EH (cell line): ENCODE results near the gene STRAP.

Source experiments
- DNase-seq: peaks from one replicate; pipeline ENCODE4 v3.0.0-alpha.2; 2015; ENCODE audit warnings: low read depth

STRAP gene

DNA sequence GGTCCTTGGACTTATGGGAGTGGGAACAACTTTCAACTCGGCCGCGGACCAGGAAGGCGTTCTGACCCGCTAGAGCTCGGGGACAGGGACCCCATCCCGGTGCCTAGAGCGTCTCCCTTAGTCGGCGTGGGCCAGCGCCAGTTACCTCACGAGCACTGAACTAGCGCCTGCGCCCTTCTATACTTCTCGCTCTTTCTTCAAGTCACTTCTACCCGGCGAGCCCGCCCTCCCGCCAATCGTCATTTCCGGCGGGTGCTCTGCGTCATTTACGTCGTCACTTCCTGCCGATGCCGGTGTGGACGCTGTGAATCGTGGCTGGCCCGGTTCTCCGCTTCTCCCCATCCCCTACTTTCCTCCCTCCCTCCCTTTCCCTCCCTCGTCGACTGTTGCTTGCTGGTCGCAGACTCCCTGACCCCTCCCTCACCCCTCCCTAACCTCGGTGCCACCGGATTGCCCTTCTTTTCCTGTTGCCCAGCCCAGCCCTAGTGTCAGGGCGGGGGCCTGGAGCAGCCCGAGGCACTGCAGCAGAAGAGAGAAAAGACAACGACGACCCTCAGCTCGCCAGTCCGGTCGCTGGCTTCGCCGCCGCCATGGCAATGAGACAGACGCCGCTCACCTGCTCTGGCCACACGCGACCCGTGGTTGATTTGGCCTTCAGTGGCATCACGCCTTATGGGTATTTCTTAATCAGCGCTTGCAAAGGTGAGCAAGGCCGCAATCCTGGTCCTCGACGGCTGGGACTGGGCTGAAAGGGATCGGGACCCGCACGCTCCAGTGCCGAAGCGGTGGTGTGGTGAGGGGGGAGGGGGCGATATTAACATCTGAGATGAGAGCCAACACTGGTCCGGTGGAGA lies at the start of gene STRAP:
Gene STRAP, plus strand, starts transcription at position 270 of the 854 bp plus-strand sequence. Its CDS starts 321 bp downstream, at position 591.
- DNase-seq = peak; percentile 96

DNA sequence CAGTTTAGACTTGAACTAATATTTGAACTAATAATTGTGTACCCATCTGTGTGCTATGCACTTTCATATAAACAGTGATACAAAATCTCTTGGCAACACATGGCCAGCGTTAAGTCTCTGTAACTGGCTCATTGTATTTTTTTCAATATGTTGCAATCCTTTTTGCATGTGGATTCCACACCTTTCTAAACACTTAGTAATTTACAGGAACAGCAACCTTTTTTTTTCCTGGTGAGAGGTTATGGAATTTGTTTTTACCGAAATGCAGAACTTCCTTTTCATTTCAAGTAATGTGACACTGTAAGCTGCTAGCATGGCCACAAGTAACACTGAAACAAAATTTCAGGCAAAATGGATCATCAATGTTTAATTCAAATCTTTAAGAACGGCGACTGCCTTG lies 47.6 kb upstream of the STRAP start:
- DNase-seq = peak; percentile 26

DNA sequence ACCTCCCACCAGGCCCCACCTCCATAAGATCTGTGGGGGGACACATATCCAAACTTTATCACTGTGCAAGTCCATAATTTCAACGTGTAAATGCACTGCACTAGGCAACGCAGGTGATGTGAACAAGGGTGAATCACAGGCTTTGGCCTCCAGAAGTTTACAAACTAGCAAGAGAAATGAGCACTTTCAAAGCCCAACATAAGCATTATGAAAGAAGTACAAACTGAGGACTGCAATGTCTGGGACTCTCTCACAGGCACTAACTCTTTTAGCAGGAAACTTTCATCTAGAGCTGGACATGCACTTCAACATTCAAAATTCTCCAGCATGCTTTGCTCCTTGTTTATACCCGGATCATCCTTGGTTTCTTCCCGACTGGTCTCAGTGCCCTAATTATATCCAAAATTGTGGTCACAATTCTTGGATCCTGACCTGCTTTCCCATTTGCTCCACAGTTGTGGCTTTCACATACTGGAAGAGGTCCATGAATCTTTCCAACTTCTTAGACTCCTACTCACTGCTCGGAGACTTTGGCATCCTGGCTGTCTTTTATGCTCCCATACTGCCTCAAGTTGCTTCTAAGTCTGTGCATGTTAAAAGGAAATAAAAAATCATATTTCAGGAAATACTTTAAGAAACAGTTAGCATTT lies 44.9 kb upstream of the STRAP start:
- DNase-seq = peak; percentile 93

GRCh38 chr12:15839041-15839440 lies 43.1 kb upstream of the STRAP start:
- no peak for DNase-seq

DNA sequence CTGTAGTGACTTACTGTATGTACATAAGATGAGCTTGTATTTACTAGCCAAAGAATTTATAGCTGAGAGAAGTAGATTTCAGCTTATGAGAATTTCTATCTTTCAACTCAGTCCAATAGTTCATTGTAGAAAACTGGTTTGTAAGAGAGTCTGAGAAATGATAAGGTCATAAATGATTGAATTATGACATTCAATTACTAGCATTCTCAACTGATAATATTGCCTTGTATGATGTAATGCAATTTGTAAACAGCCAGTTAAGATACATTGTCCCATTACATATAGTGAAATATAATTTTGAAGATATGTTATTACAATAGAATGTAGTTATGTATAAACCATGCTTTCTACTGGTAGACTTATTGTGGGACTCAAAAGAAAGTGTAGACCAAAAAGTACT lies 42.5 kb upstream of the STRAP start:
- DNase-seq = no peak

- peak; percentile 90 for DNase-seq
Observed at GRCh38 chr12:15842108-15842507, 40.1 kb upstream of the STRAP start.

- peak; percentile 61 for DNase-seq
Observed at GRCh38 chr12:15846887-15847286, 35.3 kb upstream of the STRAP start.

DNA sequence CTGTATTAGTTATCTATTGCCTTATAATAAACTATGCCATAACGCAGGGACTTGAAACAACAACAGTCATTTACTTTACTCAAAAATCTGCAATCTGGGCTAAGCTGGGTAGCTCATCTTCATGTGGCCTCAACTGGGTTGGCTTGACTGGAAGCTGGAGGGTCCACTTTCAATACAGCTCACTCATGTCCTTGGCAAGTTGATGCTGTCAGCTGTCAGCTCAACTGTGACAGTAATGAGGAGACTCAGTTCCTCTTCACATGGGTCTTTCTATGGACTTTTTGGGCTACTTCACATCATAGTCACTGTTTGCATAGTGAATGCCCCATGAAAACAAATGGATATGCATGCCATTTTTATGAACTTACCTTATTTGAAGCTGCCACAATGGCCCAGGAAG lies 33.6 kb upstream of the STRAP start:
- DNase-seq = no peak

- peak; percentile 21 for DNase-seq
Observed at GRCh38 chr12:15851045-15851620, 31.1 kb upstream of the STRAP start.

DNA sequence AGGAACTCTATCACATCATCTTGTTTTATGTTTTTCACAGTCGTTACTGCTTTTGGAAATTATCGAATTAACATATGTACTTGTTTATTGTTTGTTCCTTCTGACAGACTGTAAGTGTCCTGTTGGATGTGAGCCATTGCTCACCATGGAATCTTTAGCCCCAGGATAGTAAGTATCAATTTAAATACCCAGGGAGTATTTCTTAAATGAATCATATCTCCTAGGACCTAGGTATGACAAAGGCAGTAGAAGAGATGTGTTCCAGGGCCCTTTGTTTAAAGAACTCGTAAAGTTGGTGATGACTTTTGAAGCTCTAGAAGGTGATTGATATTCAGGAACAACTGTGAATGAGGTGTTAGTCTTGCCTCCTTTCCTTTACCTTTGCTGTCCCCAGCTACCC lies 30.3 kb upstream of the STRAP start:
- DNase-seq = peak; percentile 45

DNA sequence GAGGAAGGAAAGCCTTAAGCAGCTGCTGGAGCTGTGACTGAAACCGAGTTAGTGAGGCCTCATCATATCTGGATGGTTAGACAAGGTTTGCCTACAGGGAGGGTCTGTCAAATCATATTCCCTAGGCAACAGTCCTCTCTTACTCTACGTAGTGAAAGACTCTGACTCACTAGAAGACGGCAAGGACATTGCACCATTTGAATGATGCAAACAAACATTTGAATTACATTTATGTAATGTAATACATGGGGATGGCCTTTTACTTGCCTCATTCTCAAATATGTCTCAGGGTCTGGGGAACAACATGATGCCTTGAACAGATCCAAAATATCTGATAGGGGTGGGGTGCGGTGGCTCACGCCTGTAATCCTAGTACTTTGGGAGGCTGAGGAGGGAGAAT lies 29.8 kb upstream of the STRAP start:
- DNase-seq = peak; percentile 34

- no peak for DNase-seq
Observed at GRCh38 chr12:15853877-15854276, 28.3 kb upstream of the STRAP start.

GRCh38 chr12:15854916-15855315 lies 27.3 kb upstream of the STRAP start:
- DNase-seq = peak; percentile 43

GRCh38 chr12:15855646-15856045 lies 26.5 kb upstream of the STRAP start:
- DNase-seq = peak; percentile 65

DNA sequence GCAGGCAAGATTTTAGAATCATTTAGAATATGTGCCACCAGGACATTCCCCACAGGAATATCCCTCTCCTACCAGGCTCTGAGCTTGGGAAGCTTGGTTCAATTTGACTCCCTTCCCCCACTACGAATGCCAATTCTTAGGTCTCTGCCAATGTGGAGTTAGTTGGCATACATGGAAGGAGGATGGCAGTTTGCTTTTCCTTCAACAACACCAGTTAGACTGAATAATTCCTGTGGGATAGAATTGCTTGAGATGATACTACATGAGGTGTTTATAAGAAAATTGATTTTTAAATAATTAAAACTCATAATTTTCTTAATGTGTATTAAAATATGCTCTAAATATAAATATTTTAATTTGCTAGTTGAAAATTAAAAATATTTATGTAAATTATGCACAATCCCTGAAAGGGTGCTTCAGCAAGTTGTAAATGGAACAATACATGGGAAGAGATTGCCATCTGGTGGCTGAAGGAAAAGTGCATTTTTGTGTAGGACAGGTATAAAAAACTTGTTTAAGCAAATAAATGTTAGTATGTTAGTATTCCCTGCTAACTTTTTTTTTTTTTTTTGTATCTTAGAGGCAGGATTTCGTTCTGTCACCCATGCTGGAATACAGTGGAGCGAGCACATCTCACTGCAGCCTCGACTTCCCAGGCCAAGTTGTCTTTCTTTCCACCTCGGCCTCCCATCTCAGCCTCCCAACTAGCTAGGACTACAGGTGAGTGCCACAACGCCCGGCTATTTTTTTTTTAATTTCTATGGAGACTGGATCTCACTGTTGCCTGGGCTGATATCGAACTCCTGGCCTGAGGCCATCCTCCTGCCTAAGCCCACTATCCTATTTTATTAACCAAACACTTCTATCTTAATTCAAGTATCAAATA lies 25.8 kb upstream of the STRAP start:
- DNase-seq = peak; percentile 71

DNA sequence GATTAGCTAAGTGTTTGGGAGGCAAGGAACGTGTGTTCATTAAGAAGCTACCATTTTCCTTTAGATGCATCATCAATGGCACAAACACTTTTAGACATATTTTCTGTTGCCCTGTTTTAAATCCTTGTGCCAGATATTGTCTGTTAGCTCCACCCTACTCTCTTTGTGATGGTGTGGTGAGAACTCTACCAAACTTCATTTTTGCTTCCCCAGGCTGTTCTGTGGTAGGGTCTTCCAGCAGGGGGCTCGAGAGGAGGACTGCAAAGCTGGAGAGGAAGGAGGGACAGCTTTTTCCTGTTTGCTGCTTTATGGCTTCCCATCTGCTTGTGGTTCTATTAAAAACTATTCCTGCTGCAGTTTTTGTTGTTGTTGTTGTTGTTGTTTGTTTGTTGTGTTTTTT lies 23.8 kb upstream of the STRAP start:
- no peak for DNase-seq

DNA sequence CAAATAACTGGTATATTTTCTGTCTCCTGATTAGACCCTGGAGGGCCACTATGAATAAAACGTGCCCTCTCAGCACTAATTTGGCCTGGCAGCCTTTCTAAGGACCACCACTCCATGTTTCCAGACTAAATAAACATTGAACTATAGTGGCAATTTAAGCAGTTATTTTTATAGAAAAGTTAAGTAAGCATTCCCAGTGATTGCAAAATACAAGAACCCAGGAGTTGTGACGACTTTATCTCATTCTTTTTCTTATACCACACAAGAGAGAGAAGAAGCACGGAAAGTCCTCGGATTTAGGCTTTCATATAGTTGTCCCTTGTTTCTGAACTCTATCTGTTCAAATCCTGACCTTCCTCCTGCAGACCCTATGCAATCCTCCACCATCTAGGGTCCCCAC lies 23.1 kb upstream of the STRAP start:
- DNase-seq = no peak

DNA sequence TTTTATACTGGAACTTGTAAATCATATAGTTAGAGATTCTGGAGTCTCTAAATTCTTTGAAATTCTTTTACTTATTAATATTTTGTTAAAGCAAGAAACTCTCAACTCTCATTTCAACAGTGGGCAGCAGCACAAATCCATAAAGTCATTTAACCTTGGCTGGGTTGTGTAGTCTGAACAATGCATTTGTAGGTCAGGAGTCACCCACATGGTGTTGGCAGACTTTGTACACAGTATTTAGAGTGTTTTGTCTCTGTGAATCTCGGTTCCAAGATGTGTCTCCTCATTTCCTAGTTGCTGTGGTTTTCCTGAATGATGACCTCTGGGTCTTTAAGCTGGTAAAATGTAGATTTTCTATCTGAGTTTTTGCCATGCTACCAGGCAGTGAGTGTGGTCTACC lies 20.8 kb upstream of the STRAP start:
- no peak for DNase-seq

DNA sequence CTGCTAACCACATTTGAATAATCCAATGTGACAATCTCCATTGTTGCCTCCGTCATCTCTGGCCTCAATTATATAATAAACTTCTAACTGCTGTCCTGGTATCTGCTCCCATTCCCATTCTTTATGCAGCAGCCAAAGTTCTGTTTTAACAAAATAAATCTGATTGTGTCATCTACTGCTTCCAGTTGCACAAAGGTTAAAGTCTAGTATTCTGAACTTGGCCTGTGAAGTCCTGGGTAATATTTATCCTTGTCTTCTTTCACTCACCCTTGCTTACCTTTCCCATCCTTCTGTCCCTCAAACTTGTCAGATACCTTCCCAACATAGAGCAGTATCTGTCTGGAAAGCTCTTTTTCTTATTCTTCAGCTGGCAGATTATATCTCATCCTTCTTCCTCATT lies 19.3 kb upstream of the STRAP start:
- no peak for DNase-seq

GRCh38 chr12:15863372-15863771 lies 18.8 kb upstream of the STRAP start:
- DNase-seq = peak; percentile 31

DNA sequence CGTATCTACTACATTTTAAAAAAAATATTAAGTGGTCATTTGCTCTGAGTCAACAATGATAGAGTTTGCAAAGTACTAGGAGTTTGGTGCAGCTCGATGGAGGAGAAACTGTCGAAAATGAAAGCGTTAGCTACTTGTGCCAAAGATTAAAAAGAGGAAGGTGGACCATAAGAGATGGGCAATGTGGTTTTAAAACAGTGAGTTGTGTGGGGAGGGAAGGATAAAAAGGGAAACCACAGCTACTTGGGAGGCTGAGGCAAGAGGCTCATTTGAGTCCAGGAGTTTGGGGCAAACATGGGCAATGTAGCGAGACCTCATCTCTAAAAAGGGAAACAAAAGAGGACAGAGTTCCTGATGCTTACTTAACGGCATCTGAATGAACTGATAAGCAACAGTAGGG lies 18.2 kb upstream of the STRAP start:
- no peak for DNase-seq

DNA sequence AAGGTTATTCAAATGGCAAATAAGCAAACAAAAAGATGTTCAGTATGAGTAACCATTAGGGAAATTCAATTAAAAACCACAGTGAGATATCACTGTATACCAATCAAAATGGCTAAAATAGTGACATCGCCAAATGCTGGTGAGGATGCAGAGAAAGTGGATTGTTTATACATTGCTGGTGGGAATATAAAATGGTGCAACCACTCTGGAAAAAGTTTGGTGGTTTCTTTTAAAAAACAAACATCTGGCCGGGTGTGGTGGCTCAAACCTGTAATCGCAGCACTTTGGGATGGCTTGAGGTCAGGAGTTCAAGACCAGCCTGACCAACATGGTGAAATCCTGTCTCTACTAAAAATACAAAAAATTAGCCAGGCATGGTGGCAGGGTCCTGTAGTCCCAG lies 14.0 kb upstream of the STRAP start:
- no peak for DNase-seq
